GM21717 (cell line): ENCODE results near the gene THSD4.

Experiments
- ATAC-seq: cut with Tn5 transposase; IDR thresholded peaks from one replicate; pipeline ENCODE4 v1.9.1; 2021; ENCODE audit warnings: mild to moderate bottlenecking, moderate library complexity; ENCODE audit not compliant: unreplicated experiment

Gene THSD4

GRCh38 chr15:71341811-71342550 is 226.7 kb downstream of the THSD4 start:
- no peak for ATAC-seq

GRCh38 chr15:71342658-71343057 is 227.4 kb downstream of the THSD4 start:
- ATAC-seq: no peak

- no peak for ATAC-seq
Measured at GRCh38 chr15:71344316-71344715, 229.0 kb downstream of the THSD4 start.

- no peak for ATAC-seq
Measured at GRCh38 chr15:71345186-71345585, 229.9 kb downstream of the THSD4 start.

GRCh38 chr15:71346464-71346863 is 231.2 kb downstream of the THSD4 start:
- ATAC-seq: no peak

GRCh38 chr15:71348597-71348996 is 233.3 kb downstream of the THSD4 start:
- ATAC-seq: no peak

GRCh38 chr15:71349336-71349735 is 234.1 kb downstream of the THSD4 start:
- no peak for ATAC-seq

- no peak for ATAC-seq
Measured at GRCh38 chr15:71349736-71350526, 234.7 kb downstream of the THSD4 start.

- ATAC-seq: no peak
Measured at GRCh38 chr15:71350622-71351378, 235.5 kb downstream of the THSD4 start.

- ATAC-seq: no peak
Measured at GRCh38 chr15:71352125-71352524, 236.9 kb downstream of the THSD4 start.

- ATAC-seq: no peak
Measured at GRCh38 chr15:71352765-71353164, 237.5 kb downstream of the THSD4 start.

- no peak for ATAC-seq
Measured at GRCh38 chr15:71353171-71353570, 237.9 kb downstream of the THSD4 start.

GRCh38 chr15:71355268-71355667 is 240.0 kb downstream of the THSD4 start:
- ATAC-seq: no peak

GRCh38 chr15:71357321-71357732 is 242.1 kb downstream of the THSD4 start:
- ATAC-seq: no peak

- ATAC-seq: no peak
Measured at GRCh38 chr15:71357967-71358366, 242.7 kb downstream of the THSD4 start.

- no peak for ATAC-seq
Measured at GRCh38 chr15:71359246-71359645, 244.0 kb downstream of the THSD4 start.

- ATAC-seq: no peak
Measured at GRCh38 chr15:71362556-71362955, 247.3 kb downstream of the THSD4 start.

- no peak for ATAC-seq
Measured at GRCh38 chr15:71362987-71363968, 248.0 kb downstream of the THSD4 start.

GRCh38 chr15:71364117-71364584 is 248.9 kb downstream of the THSD4 start:
- no peak for ATAC-seq

GRCh38 chr15:71366522-71366921 is 251.3 kb downstream of the THSD4 start:
- ATAC-seq: no peak
